Heart left ventricle (tissue), 16 donors: ENCODE results near the gene CDH18. TPM values are rescaled to one million over a fixed set of nuclear protein-coding genes. Genes with fewer than 3 reads are reported as not detected.

Experiments used
- ATAC-seq, 4 donors: fragments of 200-7000 bp; cut with Tn5 transposase; one replicate each; pipeline ENCODE4 v1.9.1; 2020 to 2022; ENCODE audit warnings: moderate library complexity in 4 of 4, mild to moderate bottlenecking in 3 of 4, moderate number of reproducible peaks in 1 of 4
- DNase-seq, 5 donors: peaks; one replicate each; pipeline ENCODE4 v3.0.0-alpha.2; 2020
- H3K27ac ChIP-seq, 12 donors: fragments of 200-600 bp; sonication (generic) in 4 of 12; one replicate each; pipeline versions ENCODE4 v1.5.0 to v1.8.0; 2016 to 2022; ENCODE audit warnings: mild to moderate bottlenecking in 2 of 12
- H3K27me3 ChIP-seq, 9 donors: fragments of 200-600 bp; sonication (generic) in 2 of 9; one replicate each; pipeline versions ENCODE4 v1.5.1 to v1.8.0; 2016 to 2022; ENCODE audit warnings: mild to moderate bottlenecking in 3 of 9
- H3K36me3 ChIP-seq, 9 donors: fragments of 200-600 bp; sonication (generic) in 2 of 9; one replicate each; pipeline versions ENCODE4 v1.5.0 to v1.8.0; 2018 to 2022; ENCODE audit warnings: mild to moderate bottlenecking in 2 of 9
- H3K4me1 ChIP-seq, 12 donors: fragments of 200-600 bp; sonication (generic) in 4 of 12; one replicate each; pipeline versions ENCODE4 v1.5.0 to v1.8.0; 2016 to 2022; ENCODE audit warnings: mild to moderate bottlenecking in 3 of 12
- H3K4me3 ChIP-seq, 12 donors: fragments of 200-600 bp; sonication (generic) in 4 of 12; one replicate each; pipeline versions ENCODE4 v1.5.0 to v1.8.0; 2017 to 2022; ENCODE audit warnings: mild to moderate bottlenecking in 9 of 12, moderate library complexity in 4 of 12
- H3K9me3 ChIP-seq, 12 donors: fragments of 200-600 bp; sonication (generic) in 4 of 12; one replicate each; pipeline versions ENCODE4 v1.5.0 to v1.8.0; 2016 to 2022; ENCODE audit warnings: mild to moderate bottlenecking in 1 of 12
- POLR2A ChIP-seq, 2 donors: fragments of 450-650 bp; IDR thresholded peaks; one replicate each; pipeline ENCODE4 v1.6.1; 2017; ENCODE audit warnings: antibody characterized with exemption in 2 of 2, mild to moderate bottlenecking in 2 of 2, moderate library complexity in 2 of 2
- WGBS, 4 donors: extraction: QIAGEN DNeasy Blood & Tissue Kit in 2 of 4; methylation state at CpG; one replicate each; pipeline versions ENCODE4 v1.1.5 to v1.1.7; 2013 to 2018; 5-methylcytosine and 5-hydroxymethylcytosine counted together
- intact Hi-C, 10 donors: fragments of 100-400 bp; cut with DNase I; formaldehyde crosslinking; loops; one replicate each; pipeline versions ENCODE4 v1.11.1 to v1.14.2; 2022
- polyA plus RNA-seq, 2 donors: library from polyadenylated mRNA; stranded (reverse); fragments of 200-250 nt; gene quantifications; one replicate each; pipeline ENCODE4 v1.2.3, GENCODE V29; 2013
- total RNA-seq, 9 donors: library from RNA; depleted of rRNA in 2 of 9; stranded (reverse); fragments of >200 nt in 2 of 9; fragmentation: NEBNext Ultra II Directional in 3 of 9; extraction: Animal tissue kit (Norgen Biotek cat#: 25700) in 3 of 9; gene quantifications; one replicate each; pipeline versions ENCODE4 v1.1.0 to v1.2.4, GENCODE V29; 2016 to 2023
- TF ChIP-seq, protein P1 (sequence below), 12 donors: fragments of 200-600 bp; sonication (generic) in 4 of 12; IDR thresholded peaks; one replicate each; pipeline versions ENCODE4 v1.5.0 to v1.8.0; 2018 to 2022; ENCODE audit warnings: antibody characterized with exemption in 12 of 12, mild to moderate bottlenecking in 5 of 12
- donor health status: ischemic (EF 13 %, LVEDD 7.1; RV severe dilation, severe dysfunction).
- donor health status: healthy with polysubstance abuse.
- donor health status: DM: no; HTN: yes; CAD: no.
- donor health status: DM: no; HTN: no; CAD: no.
- donor health status: ischemic (EF 25% LVEDD 6.9; RV normal size, moderate dysfunction).
- donor health status: ischemic (EF 25% LVEDD 5.7; RV mildly dilated, moderate dysfunction).
- donor health status: healthy.
- donor health status: DM: yes; HTN: yes; CAD: no.
- donor health status: ischemic (EF 35%, LVEDD 5.7; RV mildly dilated, moderate dysfunction).
- donor health status: nonischemic (EF 11% LVEDD 7.7; RV severe dilation, severe dysfunction).
- donor health status: DM: yes; HTN: yes; CAD: no.
- donor health status: PGD.
- donor health status: ischemic (EF 29% LVEDD 5.4; RV normal size, mild dysfunction).
- donor health status: nonischemic (EF 23%, LVEDD 6.1; RV moderate dilation, normal function).

Gene CDH18
- total and polyA plus RNA-seq, 11 donors: 0.75 TPM; not detected in 10

DNA sequence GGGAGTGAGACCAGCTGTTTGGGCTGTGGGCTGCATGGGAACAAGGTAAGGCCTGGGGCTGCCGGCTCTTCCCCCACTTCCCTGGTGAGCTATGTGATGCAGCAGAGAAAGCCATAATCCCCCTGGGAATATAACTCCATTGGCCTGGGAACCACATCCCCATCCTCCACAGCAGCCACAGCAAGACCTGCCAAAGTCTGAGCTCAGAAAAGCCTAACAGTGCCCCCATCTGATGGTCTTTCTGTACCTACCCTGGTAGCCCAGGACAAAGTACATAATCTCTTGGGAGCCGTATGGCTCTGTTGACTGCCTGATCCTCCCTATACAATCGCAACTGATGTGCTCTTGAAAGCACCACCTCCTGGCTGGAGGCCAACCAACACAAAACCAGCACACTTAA is 432.6 kb downstream of the CDH18 start:
- ATAC-seq (no peak), DNase-seq (no peak)
- Histone ChIP-seq H3K4me3 (no peak overlapping the region), H3K36me3 (no peaks in the 10 kb centered on the region), H3K9me3 (peaks cover 0 to 20% (median 0%) of the 10 kb centered on the region in 12 donors), H3K4me1 (no peaks in the 10 kb centered on the region), H3K27ac (no peak overlapping the region), H3K27me3 (no peaks in the 10 kb centered on the region)
- no peak for TF ChIP-seq POLR2A (IDR thresholded peaks at IDR 0.05)
- 77 to 95% (median 81%) methylated on average over 3 of the region's 3 CpGs for WGBS, 4 donors
- intact Hi-C loops: no loop called here

- no peaks in the 10 kb centered on the region for H3K36me3 ChIP-seq
- no peak for DNase-seq
- H3K4me1 ChIP-seq: no peaks in the 10 kb centered on the region
- no peak overlapping the region for H3K4me3 ChIP-seq
- TF ChIP-seq POLR2A (IDR thresholded peaks at IDR 0.05): no peak
- no peak for ATAC-seq
- WGBS, 4 donors: 65 to 97% (median 82%) methylated on average over 1 of the region's 1 CpG
- peaks cover 0 to 11% (median 0%) of the 10 kb centered on the region in 12 donors for H3K9me3 ChIP-seq
- no peaks in the 10 kb centered on the region for H3K27me3 ChIP-seq
- intact Hi-C loops: no loop called here
- H3K27ac ChIP-seq: no peak overlapping the region
These were observed 433.5 kb downstream of the CDH18 start for GRCh38 chr5:19554524-19554923.

- Histone ChIP-seq H3K4me3 (no peak overlapping the region), H3K9me3 (peaks cover 0 to 14% (median 0%) of the 10 kb centered on the region in 12 donors), H3K36me3 (no peaks in the 10 kb centered on the region), H3K27me3 (no peaks in the 10 kb centered on the region), H3K27ac (no peak overlapping the region), H3K4me1 (no peaks in the 10 kb centered on the region)
- TF ChIP-seq, protein P1, sequence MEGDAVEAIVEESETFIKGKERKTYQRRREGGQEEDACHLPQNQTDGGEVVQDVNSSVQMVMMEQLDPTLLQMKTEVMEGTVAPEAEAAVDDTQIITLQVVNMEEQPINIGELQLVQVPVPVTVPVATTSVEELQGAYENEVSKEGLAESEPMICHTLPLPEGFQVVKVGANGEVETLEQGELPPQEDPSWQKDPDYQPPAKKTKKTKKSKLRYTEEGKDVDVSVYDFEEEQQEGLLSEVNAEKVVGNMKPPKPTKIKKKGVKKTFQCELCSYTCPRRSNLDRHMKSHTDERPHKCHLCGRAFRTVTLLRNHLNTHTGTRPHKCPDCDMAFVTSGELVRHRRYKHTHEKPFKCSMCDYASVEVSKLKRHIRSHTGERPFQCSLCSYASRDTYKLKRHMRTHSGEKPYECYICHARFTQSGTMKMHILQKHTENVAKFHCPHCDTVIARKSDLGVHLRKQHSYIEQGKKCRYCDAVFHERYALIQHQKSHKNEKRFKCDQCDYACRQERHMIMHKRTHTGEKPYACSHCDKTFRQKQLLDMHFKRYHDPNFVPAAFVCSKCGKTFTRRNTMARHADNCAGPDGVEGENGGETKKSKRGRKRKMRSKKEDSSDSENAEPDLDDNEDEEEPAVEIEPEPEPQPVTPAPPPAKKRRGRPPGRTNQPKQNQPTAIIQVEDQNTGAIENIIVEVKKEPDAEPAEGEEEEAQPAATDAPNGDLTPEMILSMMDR (IDR thresholded peaks at IDR 0.05): no peak
- TF ChIP-seq POLR2A (IDR thresholded peaks at IDR 0.05): no peak
- no peak for ATAC-seq
- WGBS, 4 donors: 38 to 43% (median 40%) methylated on average over 3 of the region's 3 CpGs
- DNase-seq: no peak
- intact Hi-C loops: no loop called here
These were observed 440.4 kb downstream of the CDH18 start for GRCh38 chr5:19547640-19548039.

DNA sequence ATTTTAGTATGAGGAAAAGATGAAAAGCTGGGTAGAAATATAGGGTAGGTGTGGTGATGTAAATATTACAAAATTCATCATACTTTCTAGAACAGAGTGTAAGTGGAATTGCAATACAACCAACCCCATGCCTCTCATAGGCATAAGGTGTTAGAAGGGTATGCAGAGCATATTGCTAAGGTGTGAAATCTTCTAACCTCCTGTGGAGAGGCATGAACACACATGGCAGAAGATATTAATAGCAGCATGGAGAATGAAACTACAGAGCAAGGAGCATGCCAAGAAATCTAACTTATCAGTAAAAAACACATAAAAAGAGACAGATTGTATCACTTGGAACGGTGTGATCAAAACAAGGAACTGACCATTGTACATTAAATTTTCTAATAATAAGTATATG is 441.5 kb downstream of the CDH18 start:
- Histone ChIP-seq H3K36me3 (no peaks in the 10 kb centered on the region), H3K9me3 (peaks cover 0 to 14% (median 0%) of the 10 kb centered on the region in 12 donors), H3K27me3 (no peaks in the 10 kb centered on the region), H3K4me1 (no peaks in the 10 kb centered on the region), H3K4me3 (no peak overlapping the region), H3K27ac (no peak overlapping the region)
- 28 to 52% (median 44%) methylated on average over 1 of the region's 1 CpG for WGBS, 4 donors
- intact Hi-C loops: no loop called here
- TF ChIP-seq POLR2A (IDR thresholded peaks at IDR 0.05): no peak
- TF ChIP-seq, protein P1 (IDR thresholded peaks at IDR 0.05): no peak
- no peak for DNase-seq
- ATAC-seq: no peak

- DNase-seq: no peak
- no peaks in the 10 kb centered on the region for H3K27me3 ChIP-seq
- no peak for ATAC-seq
These were observed 449.4 kb downstream of the CDH18 start for GRCh38 chr5:19538607-19539006.

More at GRCh38 chr5:19538607-19539006, 449.4 kb downstream of the CDH18 start:
- Histone ChIP-seq H3K9me3 (peaks cover 0 to 6% (median 0%) of the 10 kb centered on the region in 12 donors), H3K27ac (no peak overlapping the region), H3K36me3 (no peaks in the 10 kb centered on the region), H3K4me1 (no peaks in the 10 kb centered on the region), H3K4me3 (no peak overlapping the region)
- WGBS, 4 donors: 79 to 86% (median 83%) methylated on average over 2 of the region's 2 CpGs
- intact Hi-C loops: no loop called here
- TF ChIP-seq, protein P1 (IDR thresholded peaks at IDR 0.05): no peak
